KMS-11 (cell line): ENCODE measurements around the gene ZNF630.
"Not testable (repeated sequence)": the region's sequence is repeated elsewhere in the genome, so short reads cannot be mapped to it uniquely, and the experiment has no call there.

Source experiments
- H2AFZ ChIP-seq: fragments of 200-600 bp; sonication (generic); 2 replicates; pipeline ENCODE4 v1.6.1; 2016; ENCODE audit warnings: antibody characterized with exemption, mixed run types, low read depth
- H3K27ac ChIP-seq: fragments of 200-600 bp; sonication (generic); 2 replicates; pipeline ENCODE4 v1.6.1; 2016; ENCODE audit warnings: mild to moderate bottlenecking, mixed run types
- H3K27me3 ChIP-seq: fragments of 200-600 bp; sonication (generic); 2 replicates; pipeline ENCODE4 v1.6.1; 2017; ENCODE audit warnings: mild to moderate bottlenecking, low read depth, mixed run types, moderate library complexity; ENCODE audit not compliant: insufficient read depth
- H3K36me3 ChIP-seq: fragments of 200-600 bp; sonication (generic); 2 replicates; pipeline ENCODE4 v1.6.1; 2017; ENCODE audit warnings: mild to moderate bottlenecking, mixed run types; ENCODE audit not compliant: insufficient read depth
- H3K4me1 ChIP-seq: fragments of 200-600 bp; sonication (generic); 2 replicates; pipeline ENCODE4 v1.6.1; 2016; ENCODE audit warnings: mild to moderate bottlenecking, low read depth, mixed run types; ENCODE audit not compliant: poor library complexity, severe bottlenecking
- H3K4me2 ChIP-seq: fragments of 200-600 bp; sonication (generic); 2 replicates; pipeline ENCODE4 v1.7.0; 2016; ENCODE audit warnings: mild to moderate bottlenecking, mixed run types
- H3K4me3 ChIP-seq: fragments of 200-600 bp; sonication (generic); IDR thresholded peaks from 2 replicates; pipeline ENCODE4 v1.6.1; 2017; ENCODE audit warnings: low read depth, low read length, mixed read lengths; ENCODE audit not compliant: insufficient read depth
- H3K79me2 ChIP-seq: fragments of 200-600 bp; sonication (generic); 2 replicates; pipeline ENCODE4 v1.6.1; 2016; ENCODE audit warnings: low read depth, mixed run types; ENCODE audit not compliant: insufficient read depth
- H3K9ac ChIP-seq: fragments of 200-600 bp; sonication (generic); 2 replicates; pipeline ENCODE4 v1.6.1; 2016; ENCODE audit warnings: mild to moderate bottlenecking, mixed run types
- H4K20me1 ChIP-seq: fragments of 200-600 bp; sonication (generic); 2 replicates; pipeline ENCODE4 v1.6.1; 2016; ENCODE audit warnings: mild to moderate bottlenecking, mixed run types; ENCODE audit not compliant: insufficient read depth
- CTCF ChIP-seq: fragments of 200-600 bp; sonication (generic); conservative IDR thresholded peaks from 2 replicates; pipeline ENCODE4 v1.6.1; 2017; ENCODE audit warnings: low read depth, mild to moderate bottlenecking, antibody characterized with exemption, low read length, moderate library complexity, mixed read lengths

Gene ZNF630

DNA sequence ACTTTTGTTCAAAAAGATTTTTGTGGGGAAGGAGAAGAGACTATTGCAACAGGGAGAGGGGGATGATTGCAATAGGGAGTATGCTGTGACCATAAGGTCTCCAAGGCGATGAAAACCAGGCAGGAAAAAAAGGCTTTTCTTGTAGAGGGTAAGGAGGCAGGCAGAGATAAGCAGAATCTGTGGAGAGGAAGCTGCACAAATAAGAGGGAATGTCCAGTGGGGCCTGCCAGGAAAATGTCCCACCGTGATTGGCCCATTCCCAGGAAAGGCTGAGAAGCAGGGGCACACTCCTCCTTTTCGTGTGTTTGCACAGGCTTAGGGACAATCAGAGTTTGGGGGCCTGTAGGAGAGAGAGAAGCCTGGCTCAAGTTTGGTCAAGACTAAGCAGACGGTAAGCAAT is 35.5 kb downstream of the ZNF630 start:
- Histone ChIP-seq H4K20me1 (no peaks in the 10 kb centered on the region), H2AFZ (no peak overlapping the region), H3K79me2 (no peaks in the 10 kb centered on the region), H3K4me1 (no peaks in the 10 kb centered on the region), H3K36me3 (no peaks in the 10 kb centered on the region), H3K27me3 (no peaks in the 10 kb centered on the region), H3K27ac (no peak overlapping the region), H3K4me2 (no peak overlapping the region), H3K9ac (no peak overlapping the region), H3K4me3 (no peak overlapping the region)
- no peak for TF ChIP-seq CTCF

DNA sequence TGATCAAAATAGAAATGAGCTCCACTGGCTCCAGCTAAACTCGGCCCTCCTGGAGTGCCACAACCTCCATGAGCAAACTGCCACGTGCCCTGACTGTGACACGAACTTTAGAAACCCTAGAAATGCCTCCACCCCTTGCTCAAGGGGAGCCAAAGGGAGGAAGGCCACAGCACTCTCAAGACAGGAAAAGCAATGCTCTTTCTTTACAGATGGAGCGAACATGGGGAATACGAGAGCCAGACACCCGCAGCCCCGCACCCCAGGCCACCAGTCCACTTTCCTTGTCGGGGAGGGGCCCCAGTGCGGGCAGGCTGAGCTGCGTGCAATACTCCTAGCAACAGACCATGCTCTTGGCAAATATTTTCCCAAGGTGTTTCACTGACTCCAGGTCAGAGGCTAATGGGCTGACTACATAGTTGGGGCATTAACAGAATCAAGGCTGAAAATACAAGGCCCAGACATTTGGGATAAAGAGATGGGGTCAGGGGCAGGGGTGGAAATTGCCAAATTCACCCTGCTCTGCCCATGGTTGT is 40.7 kb downstream of the ZNF630 start:
- H3K27ac ChIP-seq, H3K4me2 ChIP-seq, H3K79me2 ChIP-seq, H3K9ac ChIP-seq, H3K4me3 ChIP-seq, H3K27me3 ChIP-seq, H3K4me1 ChIP-seq, H2AFZ ChIP-seq, H4K20me1 ChIP-seq, H3K36me3 ChIP-seq: not testable (repeated sequence)

- no peaks in the 10 kb centered on the region for H3K27me3 ChIP-seq
- H3K36me3 ChIP-seq = no peaks in the 10 kb centered on the region
- H3K79me2 ChIP-seq = no peaks in the 10 kb centered on the region
- H3K4me2 ChIP-seq = no peak overlapping the region
- no peak overlapping the region for H3K4me3 ChIP-seq
- H3K4me1 ChIP-seq = peaks cover 11% of the 10 kb centered on the region
- no peak for TF ChIP-seq CTCF
- no peaks in the 10 kb centered on the region for H4K20me1 ChIP-seq
- H2AFZ ChIP-seq = no peak overlapping the region
- no peak overlapping the region for H3K27ac ChIP-seq
- no peak overlapping the region for H3K9ac ChIP-seq
Observed at GRCh38 chrX:48030237-48030636, 41.2 kb downstream of the ZNF630 start.

- no peak overlapping the region for H3K27ac ChIP-seq
- no peaks in the 10 kb centered on the region for H3K79me2 ChIP-seq
- H3K36me3 ChIP-seq = no peaks in the 10 kb centered on the region
- no peak overlapping the region for H3K4me2 ChIP-seq
- no peak for TF ChIP-seq CTCF
- no peak overlapping the region for H2AFZ ChIP-seq
- H3K4me3 ChIP-seq = no peak overlapping the region
- H3K4me1 ChIP-seq = peaks cover 11% of the 10 kb centered on the region
- no peaks in the 10 kb centered on the region for H4K20me1 ChIP-seq
- no peak overlapping the region for H3K9ac ChIP-seq
- no peaks in the 10 kb centered on the region for H3K27me3 ChIP-seq
Observed at GRCh38 chrX:48028091-48028490, 43.3 kb downstream of the ZNF630 start.

GRCh38 chrX:48027545-48027944 is 43.9 kb downstream of the ZNF630 start:
- not testable (repeated sequence) for H3K9ac ChIP-seq, H3K4me2 ChIP-seq, H3K4me3 ChIP-seq, H3K27me3 ChIP-seq, H3K79me2 ChIP-seq, H2AFZ ChIP-seq, H3K27ac ChIP-seq, H3K36me3 ChIP-seq, H4K20me1 ChIP-seq
- peaks cover 11% of the 10 kb centered on the region for H3K4me1 ChIP-seq
